GM18517 (cell line): ENCODE data around the gene WNT3A.

Experiments used
- ATAC-seq: cut with Tn5 transposase; IDR thresholded peaks from one replicate; pipeline ENCODE4 v1.9.1; 2021; ENCODE audit warnings: mild to moderate bottlenecking, moderate library complexity; ENCODE audit not compliant: unreplicated experiment

Gene WNT3A

DNA sequence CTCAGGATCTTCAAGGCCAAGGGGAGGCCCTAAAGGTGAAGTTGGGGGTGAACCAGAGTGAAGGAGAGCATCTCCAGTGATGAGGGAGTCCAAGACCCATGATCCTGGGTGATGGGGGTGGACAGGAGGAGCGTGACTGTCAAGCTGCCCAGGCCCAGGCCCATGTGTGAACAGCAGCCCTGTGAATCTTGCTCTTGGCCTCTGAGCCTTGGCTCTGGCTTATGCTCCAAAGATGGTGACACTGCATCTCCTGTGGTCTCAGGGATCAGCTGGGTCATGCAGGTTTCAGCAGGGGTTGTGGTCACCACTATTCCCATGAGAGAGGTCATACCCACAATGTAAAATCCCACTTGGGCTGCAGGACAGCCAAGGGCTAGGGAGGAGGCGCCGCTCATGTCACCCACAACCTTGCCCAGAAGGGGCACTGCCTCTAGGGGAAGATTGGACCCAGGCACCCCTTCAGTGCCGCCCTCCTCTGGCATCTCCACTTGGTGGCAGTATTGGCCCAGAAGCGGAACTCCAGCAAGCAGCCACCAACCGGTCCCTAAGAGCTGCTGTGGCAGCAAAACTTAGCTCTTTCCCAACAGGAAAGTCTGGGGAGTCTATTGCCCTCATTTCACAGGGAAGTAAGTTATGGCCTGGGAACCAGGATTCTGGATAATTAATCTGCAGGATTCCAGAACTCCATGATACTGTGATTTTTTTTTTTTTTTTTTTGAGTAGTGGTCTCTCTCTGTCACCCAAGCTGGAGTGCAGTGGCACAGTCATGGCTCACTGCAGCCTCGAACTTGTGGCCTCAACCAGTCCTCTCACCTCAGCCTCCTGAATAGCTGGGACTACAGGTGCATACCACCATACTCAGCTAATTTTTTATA lies 7.5 kb upstream of the WNT3A start:
- ATAC-seq = no peak

DNA sequence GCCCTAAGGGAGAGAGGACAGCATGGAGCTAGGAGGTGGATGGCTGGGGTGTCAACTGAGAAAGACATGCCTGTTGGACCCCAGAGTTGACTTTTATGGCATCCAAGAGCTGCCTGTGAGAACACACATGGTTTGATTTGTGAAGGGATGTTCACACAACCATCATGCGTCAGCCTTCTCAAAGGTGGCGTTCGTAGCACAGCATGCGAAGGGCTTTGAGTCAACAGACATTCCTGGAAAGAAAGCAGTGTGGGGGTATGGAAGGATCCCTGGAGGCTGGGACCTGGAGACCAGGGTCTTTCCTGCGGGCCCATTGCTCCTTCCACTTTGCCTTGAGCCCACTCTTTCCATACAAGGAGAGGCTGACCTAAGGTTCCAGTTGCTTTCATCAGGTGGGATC lies 6.4 kb upstream of the WNT3A start:
- no peak for ATAC-seq

DNA sequence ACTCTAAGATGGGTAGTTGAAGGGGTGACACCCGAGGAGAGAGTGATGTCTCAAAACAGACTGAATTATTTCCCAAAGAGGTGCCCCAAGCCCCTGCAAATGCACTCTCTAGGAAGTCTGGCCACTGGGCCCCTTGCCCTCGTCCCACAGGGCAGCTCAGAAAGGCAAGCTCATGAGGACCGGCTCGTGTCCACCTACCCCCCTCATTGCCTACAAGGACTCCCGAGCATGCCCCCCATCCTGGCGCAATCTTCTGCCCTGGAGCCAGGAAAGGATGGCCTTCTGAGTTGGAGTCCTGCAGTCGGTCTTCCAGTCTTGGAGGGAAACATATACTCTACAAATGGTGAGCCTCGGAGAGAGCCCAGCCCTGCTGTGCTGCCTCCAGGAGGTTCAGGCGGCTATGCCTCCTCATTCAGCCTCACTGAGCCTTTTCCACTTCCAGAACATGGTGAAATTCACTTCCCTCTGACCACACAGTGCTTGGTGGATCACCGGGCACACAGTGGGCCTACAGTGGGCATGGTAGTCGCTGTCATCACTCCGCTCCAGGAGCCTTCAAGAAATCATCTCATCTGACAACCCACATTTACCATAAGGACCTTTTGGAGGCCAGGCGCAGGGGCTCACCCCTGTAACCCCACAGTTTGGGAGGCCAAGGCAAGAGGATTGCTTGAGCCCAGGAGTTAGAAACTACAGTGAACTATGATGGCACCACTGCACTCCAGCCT lies 5.8 kb upstream of the WNT3A start:
- ATAC-seq = no peak

DNA sequence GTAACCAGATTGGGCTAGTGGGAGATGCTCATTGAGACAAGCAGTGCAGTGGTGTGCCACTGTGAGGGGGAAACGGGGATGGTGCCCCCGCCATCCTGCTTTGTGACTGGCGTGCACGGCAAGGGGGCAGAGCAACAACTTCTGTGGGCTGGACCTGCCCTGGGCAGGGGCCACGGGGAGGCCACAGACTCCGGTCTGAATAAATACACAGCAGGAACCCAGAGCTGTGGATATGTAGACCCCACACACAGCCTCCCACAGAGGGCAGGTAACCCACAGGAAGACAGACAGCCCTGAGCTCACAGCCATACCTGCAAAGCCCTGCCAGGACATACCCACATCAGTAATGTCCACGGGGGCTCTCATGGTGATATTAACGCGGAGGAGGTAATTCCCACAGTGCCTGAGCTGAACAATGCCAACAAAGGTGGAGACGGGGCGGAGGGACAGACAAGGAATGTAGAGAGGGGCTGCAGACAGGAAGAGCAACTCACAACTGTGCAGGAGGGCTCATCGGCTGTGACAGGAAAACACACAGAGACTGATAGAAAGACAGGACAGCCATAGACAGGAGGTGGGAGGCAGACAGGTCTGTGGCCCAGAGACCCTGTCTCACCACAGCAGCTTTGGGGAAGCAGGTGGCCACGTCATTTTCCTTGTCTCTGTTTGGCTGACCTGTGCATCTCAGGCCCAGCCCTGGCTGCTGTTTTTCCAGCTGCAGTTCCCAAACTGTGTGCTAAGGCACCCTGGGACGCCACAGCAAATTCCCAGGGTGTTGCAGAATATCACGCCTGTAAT lies 4.9 kb upstream of the WNT3A start:
- ATAC-seq = no peak

DNA sequence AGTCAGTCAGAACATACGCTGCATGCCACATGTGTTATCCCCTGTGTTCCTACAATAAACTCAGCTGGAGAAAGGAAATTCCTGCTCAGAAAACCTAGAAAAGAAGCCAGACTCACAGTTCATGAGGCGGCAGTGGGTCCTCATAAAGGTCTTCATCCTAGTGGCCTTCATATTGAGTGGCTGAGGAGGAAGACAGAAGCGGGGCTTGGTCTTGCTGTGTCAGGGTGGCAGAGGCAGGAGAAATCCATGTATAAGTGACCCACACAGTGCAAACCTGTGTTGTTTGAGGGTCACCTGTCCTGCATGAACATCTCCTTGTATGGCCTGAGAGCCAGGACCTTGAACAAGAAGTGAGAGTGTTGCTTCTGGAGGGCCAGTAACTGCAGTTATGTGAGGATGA lies 4.0 kb upstream of the WNT3A start:
- no peak for ATAC-seq

DNA sequence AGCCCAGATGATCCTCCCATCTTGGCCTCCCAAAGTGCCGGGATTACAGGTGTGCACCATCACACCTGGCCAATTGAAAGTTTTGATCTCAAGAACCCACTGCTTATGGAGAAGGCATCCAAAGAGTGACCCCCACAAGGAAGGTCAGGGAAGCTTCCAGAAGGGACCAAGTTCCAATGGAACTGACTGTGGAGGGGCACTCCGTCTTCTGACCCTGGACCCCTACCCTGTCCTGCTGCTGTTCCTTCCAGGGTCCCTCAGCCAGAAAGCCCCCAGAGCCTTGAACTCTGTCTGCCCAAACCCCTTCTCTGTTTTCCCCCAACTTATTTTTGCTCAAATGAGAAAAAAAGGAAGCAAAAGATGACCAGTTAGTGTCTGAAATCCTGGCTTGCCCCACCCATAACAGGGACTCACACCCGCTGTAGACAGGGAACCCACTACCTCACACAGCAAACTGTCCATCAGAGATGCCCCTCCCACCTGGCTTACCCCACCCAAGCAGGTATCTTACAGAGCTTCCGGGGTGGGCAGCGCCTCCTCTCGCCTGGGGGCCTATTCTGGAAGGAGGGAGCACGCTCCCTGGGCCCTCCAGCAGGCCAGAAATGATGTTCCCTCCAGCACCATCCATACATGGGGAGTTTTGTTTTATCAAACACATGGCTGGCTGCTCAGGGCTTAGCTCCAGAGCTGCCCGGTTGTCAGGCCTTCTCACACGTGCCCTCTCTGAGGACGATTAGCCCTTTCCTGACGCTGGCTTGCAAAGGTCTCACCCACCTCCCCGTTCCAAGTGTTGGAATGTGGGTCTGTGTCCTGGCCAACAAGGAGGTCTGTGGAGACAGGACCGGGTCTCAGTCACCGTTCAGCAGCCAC lies 3.1 kb upstream of the WNT3A start:
- no peak for ATAC-seq

DNA sequence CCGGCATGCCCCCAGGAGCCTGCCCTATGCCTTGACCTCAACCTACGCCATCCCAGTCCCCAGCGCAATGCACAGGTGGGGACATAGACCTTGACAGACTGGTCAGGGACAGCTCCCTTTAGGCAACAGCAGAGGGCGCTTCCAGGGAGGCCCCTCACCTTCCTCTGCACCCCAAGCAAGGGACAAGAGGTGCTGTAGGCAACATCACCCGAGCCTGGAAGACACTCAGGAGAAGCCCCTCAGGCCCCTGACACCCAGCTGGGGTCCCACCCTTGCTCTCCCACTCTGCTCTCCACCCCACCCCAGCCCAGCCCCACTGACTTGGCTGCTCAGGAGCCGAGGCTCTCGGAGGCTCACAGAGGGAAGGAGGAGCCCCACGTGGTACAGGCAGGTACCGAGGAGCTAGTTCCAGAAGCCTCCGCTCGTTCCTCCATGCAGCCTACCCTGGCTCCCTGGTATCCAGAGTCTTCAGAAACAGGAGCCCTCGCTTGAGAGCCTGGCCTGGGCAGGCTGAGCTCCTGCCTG lies 2.4 kb upstream of the WNT3A start:
- ATAC-seq = no peak

DNA sequence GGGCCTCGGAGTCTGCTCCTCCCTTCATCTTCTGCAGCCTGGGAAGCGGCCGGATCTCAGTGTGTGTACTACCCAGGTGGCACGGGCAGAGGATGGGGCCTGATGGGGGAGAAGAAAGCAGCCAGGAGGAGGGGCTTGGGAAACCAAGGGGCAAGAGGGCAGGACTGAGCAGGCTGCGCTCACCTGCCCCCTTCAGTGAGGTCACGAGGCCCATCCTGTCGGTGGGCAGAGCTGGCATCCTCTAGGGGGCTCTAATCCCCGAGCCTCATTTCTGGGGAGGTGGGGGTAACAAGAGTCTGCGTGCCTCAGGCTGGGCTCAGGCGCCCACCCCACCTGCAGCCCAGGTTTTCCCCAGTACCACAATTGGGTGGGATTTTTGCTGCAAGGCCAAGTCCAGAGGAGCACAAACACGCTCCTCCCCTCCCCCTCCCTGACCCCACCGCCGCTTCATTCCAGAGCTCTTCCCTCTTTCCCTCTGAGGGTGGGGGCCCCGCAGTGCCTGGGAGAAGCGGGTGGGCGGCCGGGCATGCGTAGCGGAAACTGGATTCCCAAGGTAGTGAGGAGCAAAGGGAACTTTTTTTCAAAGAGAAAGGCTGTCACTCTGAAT lies 1.8 kb upstream of the WNT3A start:
- no peak for ATAC-seq

DNA sequence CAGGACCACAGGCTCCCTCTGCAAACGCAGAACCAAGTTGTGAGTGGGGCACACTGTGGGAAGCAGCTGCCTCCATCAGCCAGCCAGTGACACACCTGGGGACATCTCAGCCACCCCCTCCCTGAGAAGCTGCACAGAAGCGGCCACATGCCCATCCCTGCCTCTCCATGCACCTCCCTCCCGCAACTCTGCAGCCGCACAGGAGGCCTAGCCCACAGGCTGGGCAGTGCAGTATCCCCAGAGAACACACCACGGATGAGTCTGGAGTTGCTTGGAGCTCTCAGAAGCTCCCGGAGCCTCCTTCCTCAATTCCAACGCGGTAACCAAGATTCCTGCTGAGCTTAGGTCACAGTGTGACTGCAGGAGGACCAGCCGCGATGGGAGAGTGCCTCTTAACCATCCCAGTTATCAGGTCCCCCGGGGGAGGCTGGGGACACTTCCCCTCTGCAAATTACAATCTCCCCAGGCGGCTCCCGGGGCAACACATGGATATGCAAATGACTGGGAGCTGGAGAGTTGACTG lies 1.2 kb upstream of the WNT3A start:
- no peak for ATAC-seq

DNA sequence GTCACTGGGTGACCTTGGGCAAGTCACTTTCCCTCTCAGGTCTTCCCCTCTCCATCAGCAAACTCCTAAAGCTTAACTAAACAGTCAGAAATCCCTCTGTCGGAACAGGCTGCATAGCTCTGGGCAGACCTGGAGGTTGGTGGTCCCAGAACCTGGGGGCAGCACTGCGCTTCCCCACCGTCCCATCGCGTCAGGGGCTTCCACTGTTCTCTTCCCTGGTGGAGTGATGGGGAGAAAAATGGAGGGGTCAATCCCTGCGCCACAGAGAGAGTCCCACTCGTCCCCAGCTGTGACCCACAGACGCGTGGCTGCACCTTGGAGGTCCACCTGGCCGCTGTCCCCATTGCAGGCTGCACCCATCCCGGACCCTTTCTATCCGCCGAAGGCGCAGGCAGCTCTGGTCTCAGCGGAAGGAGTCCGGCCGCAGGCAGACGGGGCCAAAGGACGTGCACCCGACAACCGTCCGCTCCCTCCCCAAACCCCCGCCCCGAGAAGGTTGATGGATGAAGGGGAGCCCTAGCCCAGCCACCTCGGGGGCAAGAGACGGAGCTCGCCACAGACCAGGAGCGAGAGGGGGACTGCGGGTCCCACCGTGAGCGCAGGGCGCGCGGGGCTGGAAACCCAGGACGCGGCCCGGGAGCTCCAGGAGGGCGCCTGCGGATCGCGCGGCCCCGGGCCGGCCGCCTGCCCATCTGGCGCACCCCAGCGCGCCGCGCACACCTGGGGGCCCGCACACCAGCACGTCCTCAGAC lies 588 bp upstream of the WNT3A start:
- ATAC-seq = no peak

DNA sequence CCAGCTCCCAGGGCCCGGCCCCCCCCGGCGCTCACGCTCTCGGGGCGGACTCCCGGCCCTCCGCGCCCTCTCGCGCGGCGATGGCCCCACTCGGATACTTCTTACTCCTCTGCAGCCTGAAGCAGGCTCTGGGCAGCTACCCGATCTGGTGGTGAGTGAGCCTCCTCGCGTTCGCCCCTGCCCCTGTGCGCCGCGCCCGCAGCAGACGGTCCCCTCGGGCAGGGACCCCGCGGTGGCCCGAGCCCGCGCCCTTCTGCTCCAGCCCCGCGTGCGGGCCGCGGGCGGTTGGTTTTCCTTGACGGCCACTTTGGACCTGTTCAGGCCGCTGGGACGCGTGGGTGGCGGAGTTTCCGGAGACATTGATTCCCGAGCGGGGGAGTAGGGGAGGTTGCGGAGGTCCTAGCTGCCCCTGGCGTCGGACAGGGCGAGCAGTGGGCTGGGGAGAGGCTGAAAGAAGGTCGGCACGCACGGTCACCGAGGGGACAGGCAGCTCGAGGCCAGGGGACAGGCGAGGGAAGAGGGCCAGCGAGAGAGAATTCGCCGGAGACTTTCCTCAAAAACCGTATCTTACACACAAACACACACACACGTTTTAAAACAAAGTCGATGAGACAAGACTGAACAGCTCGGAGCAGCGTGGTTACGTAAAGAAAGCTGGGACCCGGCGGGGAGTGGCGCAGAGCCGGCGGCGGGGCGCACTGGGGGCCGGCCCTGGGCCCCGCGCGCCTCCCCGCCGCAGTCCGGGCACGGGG lies 427 bp downstream of the WNT3A start:
- no peak for ATAC-seq

DNA sequence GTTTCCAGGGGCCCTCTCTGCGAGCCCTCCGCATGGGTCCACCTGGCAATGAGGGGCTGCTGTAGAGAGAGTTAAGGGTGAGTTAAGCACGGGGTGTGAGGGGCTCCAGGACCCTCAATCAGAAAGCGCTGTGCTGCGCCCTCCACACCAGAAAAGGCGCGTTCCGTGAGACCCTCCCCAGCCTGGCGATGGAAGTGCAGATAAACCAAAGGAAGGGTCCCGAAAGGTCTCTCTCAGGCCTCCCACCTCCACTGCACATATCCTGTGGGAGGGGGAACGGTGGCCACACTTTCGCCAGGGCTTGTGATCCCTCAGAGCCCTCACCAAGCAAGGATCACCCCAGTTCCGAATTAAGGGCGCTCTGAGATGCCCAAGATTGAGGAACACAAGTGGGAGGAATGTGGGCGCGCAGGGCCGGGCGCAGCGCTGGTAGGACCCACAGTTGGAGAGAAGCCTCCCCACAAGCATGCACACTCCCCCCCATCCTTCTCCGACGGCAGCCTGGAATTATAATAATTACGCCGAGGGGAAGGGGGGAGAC lies 1.1 kb downstream of the WNT3A start:
- no peak for ATAC-seq

DNA sequence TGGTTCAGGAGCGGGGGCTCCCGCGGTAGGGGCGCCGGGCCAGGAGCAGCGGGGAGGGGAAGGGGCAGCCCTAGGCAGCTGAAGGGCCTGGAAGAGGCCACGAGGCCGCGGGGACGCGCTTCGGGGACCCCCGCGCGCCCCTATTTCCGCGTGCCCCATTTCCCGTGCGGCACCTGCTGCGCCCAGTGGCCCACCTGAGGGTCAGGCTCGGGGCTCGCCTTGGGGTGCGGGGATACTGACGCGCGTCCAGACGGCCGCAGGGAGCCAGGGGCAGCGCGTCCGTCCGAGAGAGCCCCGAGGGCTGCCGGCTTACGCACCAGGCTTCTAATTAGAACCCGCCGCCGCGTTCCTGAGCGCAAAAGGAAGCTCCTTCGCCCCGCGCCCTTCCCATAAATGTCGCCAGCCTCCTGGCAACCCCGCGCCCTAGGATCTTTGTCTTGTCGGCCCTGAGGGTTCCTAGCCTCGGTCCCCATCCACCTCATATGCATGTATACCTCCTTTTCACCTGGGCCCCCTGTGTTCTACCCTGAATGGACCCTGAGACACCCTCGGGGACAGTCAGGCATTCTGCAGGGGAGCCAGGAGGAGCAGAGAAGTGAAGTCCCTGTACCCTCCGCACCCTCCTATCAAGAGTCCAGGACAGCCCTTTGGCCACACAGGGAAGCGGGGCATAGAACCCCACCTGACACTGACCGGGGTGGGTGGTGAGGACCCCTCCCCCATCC lies 1.8 kb downstream of the WNT3A start:
- no peak for ATAC-seq

DNA sequence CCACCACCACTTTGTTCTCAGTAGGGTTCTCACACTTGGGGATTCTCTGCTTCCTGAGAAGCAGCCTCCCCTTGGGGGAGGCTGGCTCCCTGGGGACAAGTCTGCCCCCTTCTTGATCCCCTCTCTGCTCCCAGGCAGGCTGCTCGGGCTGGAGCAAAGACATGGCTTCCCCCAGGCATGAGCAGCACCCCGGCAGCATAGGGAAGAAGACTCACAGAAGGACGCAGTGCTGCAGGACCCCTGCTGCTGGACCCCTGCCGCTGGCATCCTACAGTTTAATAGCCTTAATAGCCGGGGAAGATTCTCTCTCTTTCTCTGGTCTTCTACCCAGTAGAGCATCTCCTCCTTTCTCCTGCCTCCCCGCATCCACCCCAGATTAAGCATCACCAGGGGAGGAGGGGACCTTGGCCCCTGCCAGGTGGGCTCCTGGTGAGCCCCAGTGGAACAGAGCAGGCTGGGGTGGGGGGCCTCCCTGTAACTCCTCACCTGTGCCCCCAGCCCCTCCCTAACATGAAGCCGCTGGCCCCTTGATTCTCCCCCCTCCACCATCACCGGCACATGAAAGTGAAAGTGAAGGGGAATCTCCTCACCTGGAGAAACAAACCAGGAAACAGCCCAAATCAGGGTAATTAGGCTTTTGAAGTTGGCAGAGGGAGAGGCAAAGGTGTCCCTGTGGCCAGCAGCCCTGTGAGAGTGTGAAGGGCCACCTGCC lies 2.5 kb downstream of the WNT3A start:
- ATAC-seq = no peak

DNA sequence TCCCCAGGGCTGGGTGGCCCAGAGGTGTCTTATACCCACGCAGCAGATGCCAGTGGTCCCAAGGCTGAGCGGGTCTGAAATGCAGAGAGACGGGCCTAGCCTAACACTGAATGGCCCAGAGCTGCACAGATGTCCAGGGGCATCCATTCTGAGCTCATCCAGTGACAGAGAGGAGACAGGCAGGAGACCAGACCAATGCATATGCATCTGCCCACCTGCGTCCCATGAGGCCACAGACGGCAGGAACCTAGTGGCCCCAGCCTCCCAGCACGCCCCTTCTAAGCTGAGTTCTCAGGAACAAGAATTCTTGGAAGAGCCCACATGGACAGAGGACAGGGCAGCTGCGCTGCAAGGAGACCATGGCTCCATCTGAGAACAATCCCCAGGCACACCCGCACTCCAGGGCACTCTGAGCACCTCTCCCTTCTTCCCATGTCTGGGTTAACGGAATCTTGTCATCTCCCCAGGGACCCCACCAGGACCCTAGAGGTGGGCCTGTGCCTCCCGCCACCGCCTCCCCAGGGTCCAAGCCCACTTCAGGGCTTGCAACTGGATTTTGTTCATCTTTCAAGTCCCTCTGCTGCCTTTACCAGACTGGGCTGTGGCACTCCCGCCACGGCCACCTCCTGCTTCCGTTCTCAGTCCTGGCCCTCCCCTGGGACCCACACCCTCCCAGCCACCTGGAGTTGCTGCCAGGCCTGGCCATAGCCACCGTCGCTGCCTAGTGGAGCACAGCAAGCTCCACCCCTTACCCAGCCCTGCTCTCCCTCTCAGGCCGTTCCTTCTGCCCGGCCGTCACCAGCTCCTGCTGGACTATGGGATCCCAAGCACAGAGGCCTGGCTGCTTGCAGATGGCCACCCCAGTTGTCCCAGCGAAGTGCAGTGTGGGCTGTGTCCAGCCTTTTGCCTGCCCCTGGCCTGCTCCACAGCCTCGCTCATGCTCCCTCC lies 3.3 kb downstream of the WNT3A start:
- ATAC-seq = no peak

DNA sequence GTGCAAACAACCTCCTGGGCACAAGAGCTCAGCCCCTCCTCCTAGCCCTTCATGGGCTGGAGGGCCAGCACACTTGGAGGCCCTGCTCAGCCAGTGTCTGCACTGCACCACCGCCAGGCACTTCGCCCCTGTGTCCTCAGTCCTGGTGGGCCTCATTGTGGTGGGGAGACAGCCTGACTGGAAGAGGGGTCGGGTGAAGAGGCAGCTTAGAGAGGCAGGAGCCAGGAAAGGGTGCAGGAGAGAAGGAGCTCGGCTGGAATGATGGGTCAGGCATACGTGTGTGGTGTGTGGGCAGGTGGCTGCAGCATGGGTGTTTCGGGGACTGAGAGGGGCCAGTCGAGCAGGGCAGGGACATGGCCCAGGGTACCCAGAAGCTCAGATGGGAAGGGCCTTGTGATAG lies 4.1 kb downstream of the WNT3A start:
- ATAC-seq = no peak
